D721Med (cell line): ENCODE data around the gene MCF2L.

Experiments
- DNase-seq: peaks from one replicate; pipeline ENCODE4 v3.0.0; 2011; ENCODE audit warnings: low spot score; ENCODE audit not compliant: insufficient read length
- FAIRE-seq: peaks from 2 replicates; lab custom pipeline; 2011; peaks lifted over from hg19 to GRCh38; lab: Jason Lieb, UNC
- CTCF ChIP-seq: IDR thresholded peaks from 2 replicates; pipeline ENCODE4 v1.5.1; 2012; ENCODE audit warnings: mild to moderate bottlenecking, control low read depth; ENCODE audit not compliant: insufficient read depth; ENCODE audit errors: missing control alignments

MCF2L gene

GRCh38 chr13:112956571-112957294 lies 12.3 kb upstream of the MCF2L start:
- no peak for FAIRE-seq
- no peak for TF ChIP-seq CTCF
- DNase-seq = no peak

GRCh38 chr13:112957295-112957677 lies 11.7 kb upstream of the MCF2L start:
- no peak for FAIRE-seq
- no peak for TF ChIP-seq CTCF

GRCh38 chr13:112958127-112958989 lies 10.7 kb upstream of the MCF2L start:
- DNase-seq (no peak), FAIRE-seq (no peak)
- no peak for TF ChIP-seq CTCF

More at GRCh38 chr13:112957295-112957677, 11.7 kb upstream of the MCF2L start:
- DNase-seq = no peak

GRCh38 chr13:112959206-112959605 lies 9.8 kb upstream of the MCF2L start:
- FAIRE-seq = no peak
- no peak for DNase-seq
- TF ChIP-seq CTCF = no peak

GRCh38 chr13:112959701-112960542 lies 9.1 kb upstream of the MCF2L start:
- no peak for TF ChIP-seq CTCF
- DNase-seq (no peak), FAIRE-seq (no peak)

- FAIRE-seq = no peak
- no peak for DNase-seq
- no peak for TF ChIP-seq CTCF
Observed at GRCh38 chr13:112960706-112961105, 8.3 kb upstream of the MCF2L start.
